Dermis lymphatic vessel endothelial cell (primary cell): ENCODE results near the gene RAB11B. TPM values are rescaled to one million over a fixed set of nuclear protein-coding genes. Genes with fewer than 3 reads are reported as not detected.

Experiments
- total RNA-seq: library from RNA; depleted of rRNA; stranded (reverse); fragments of >200 nt; gene quantifications from 2 replicates; pipeline ENCODE4 v1.2.1, GENCODE V29; 2014

Gene RAB11B
- total RNA-seq = 49.6 and 64.0 TPM in 2 replicates

GRCh38 chr19:8389891-8390616, at the start of gene RAB11B:
Gene RAB11B, plus strand, starts transcription at chr19:8390360. Its CDS starts 57 bp downstream, at chr19:8390417.

GRCh38 chr19:8342684-8343482, 47.3 kb upstream of the RAB11B start, which contains the start of gene KANK3:
Gene KANK3, minus strand, starts transcription at chr19:8343262. Its CDS starts 5,434 bp downstream, at chr19:8337828.

GRCh38 chr19:8363803-8364771, 26.1 kb upstream of the RAB11B start, which contains the start of gene ANGPTL4:
Gene ANGPTL4, plus strand, starts transcription at chr19:8364155. Its CDS starts 167 bp downstream, at chr19:8364322.

GRCh38 chr19:8412783-8413628, 22.8 kb downstream of the RAB11B start, which contains the start of gene MARCHF2:
Gene MARCHF2, plus strand, starts transcription at chr19:8413305. Its CDS starts 8,536 bp downstream, at chr19:8421841.

GRCh38 chr19:8444677-8445487, 54.7 kb downstream of the RAB11B start, which contains the start of gene HNRNPM:
Gene HNRNPM, plus strand, starts transcription at chr19:8444975. Its CDS starts 24 bp downstream, at chr19:8444999.

Other genes starting within 250 kb of the RAB11B start
- gene FBN3, start 240.8 kb upstream of the RAB11B start, total RNA-seq = not detected in 2 replicates
- 10.5 and 18.5 TPM in 2 replicates for gene CERS4, start 181.0 kb upstream of the RAB11B start, total RNA-seq
- gene CD320, start 82.0 kb upstream of the RAB11B start, total RNA-seq = 18.5 and 20.7 TPM in 2 replicates
- gene NDUFA7, start 69.0 kb upstream of the RAB11B start, total RNA-seq = 20.8 and 22.3 TPM in 2 replicates
- gene RPS28, start 68.9 kb upstream of the RAB11B start, total RNA-seq = 211 and 282 TPM in 2 replicates
- gene KANK3, start 47.1 kb upstream of the RAB11B start, total RNA-seq = 106 and 121 TPM in 2 replicates
- 2.0 and 2.1 TPM in 2 replicates for gene ANGPTL4, start 26.2 kb upstream of the RAB11B start, total RNA-seq
- 127 and 210 TPM in 2 replicates for gene MARCHF2, start 22.9 kb downstream of the RAB11B start, total RNA-seq
- 52.8 and 63.1 TPM in 2 replicates for gene HNRNPM, start 54.6 kb downstream of the RAB11B start, total RNA-seq
- not detected in 2 replicates for gene PRAM1, start 112.3 kb downstream of the RAB11B start, total RNA-seq
- 2.9 and 4.6 TPM in 2 replicates for gene ZNF414, start 123.8 kb downstream of the RAB11B start, total RNA-seq
- gene MYO1F, start 187.1 kb downstream of the RAB11B start, total RNA-seq = 0.26 and 0.54 TPM in 2 replicates
- 11.1 TPM in 2 replicates for gene ADAMTS10, start 220.4 kb downstream of the RAB11B start, total RNA-seq
- not detected in 2 replicates for gene NFILZ, start 240.3 kb downstream of the RAB11B start, total RNA-seq